Adipocyte (in vitro differentiated cells): ENCODE measurements around the gene GTSE1.
"Not testable (repeated sequence)": the region's sequence is repeated elsewhere in the genome, so short reads cannot be mapped to it uniquely, and the experiment has no call there.

Source experiments
- DNase-seq: peaks from one replicate; pipeline ENCODE4 v3.0.0-alpha.2; 2015; ENCODE audit warnings: low read depth
- H3K27me3 ChIP-seq: replicated peaks from 2 replicates; pipeline ENCODE4 v1.7.0; 2013; ENCODE audit warnings: mild to moderate bottlenecking, low read length, moderate library complexity; ENCODE audit not compliant: control insufficient read depth, insufficient read depth
- H3K36me3 ChIP-seq: 2 replicates; pipeline ENCODE4 v1.7.0; 2013; ENCODE audit warnings: low read length, mild to moderate bottlenecking, moderate library complexity; ENCODE audit not compliant: control insufficient read depth, insufficient read depth, severe bottlenecking
- H3K4me1 ChIP-seq: 2 replicates; pipeline ENCODE4 v1.7.0; 2013; ENCODE audit warnings: mild to moderate bottlenecking, low read length, moderate library complexity; ENCODE audit not compliant: control insufficient read depth, insufficient read depth
- H3K4me3 ChIP-seq: 2 replicates; pipeline ENCODE4 v1.7.0; 2013; ENCODE audit warnings: mild to moderate bottlenecking, low read length, moderate library complexity
- H3K9ac ChIP-seq: 2 replicates; pipeline ENCODE4 v1.7.0; 2013; ENCODE audit warnings: mild to moderate bottlenecking, low read length, moderate library complexity
- H3K9me3 ChIP-seq: 2 replicates; pipeline ENCODE4 v1.7.0; 2013; ENCODE audit warnings: mild to moderate bottlenecking, low read length, moderate library complexity; ENCODE audit not compliant: control insufficient read depth

GTSE1 gene

DNA sequence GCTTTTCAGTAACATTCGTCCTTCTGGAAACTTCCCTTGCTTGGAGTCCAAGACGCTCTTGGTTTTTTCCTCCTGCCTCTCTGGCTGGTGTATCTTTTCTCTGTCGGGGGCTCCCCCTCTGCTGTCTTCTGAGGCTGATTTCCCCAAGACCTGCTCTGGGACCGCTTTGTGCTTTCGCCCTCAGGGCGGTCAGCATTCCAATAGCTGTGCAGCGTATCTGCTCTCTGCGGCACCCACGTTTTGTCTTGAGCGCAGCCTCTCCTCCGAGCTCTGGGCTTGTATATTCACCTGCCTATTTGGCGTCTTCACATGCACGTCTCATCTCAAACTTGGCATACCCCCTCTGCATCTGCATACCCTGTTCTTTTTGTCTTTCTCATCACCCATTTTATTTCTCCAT, 2.4 kb downstream of the GTSE1 start:
- Histone ChIP-seq H3K36me3 (no peaks in the 10 kb centered on the region), H3K4me1 (peaks cover 29% of the 10 kb centered on the region), H3K9ac (no peak overlapping the region), H3K27me3 (no peaks in the 10 kb centered on the region), H3K9me3 (no peaks in the 10 kb centered on the region), H3K4me3 (no peak overlapping the region)
- DNase-seq: no peak

DNA sequence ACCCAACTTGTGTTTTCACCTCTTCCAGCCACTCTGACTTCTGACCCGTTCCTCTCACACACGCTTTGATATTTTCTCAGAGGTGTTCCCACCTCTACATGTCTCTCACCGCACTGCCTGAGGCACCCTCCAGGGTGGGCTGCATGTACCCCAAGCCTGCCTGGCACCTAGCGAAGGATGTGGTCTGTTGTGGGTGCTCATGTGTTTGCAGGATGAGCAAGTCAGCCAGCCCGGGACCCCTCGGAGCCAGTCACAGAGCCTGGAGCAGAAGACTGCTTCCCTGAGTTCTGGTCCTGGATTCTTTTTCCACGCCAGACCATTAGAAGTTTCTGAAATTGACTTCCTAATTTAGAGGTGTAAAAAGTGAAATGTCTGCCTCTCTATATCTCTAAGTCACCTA, 3.8 kb downstream of the GTSE1 start:
- Histone ChIP-seq H3K9ac (no peak overlapping the region), H3K4me1 (peaks cover 26% of the 10 kb centered on the region), H3K27me3 (no peaks in the 10 kb centered on the region), H3K9me3 (no peaks in the 10 kb centered on the region), H3K36me3 (no peaks in the 10 kb centered on the region), H3K4me3 (no peak overlapping the region)
- DNase-seq: no peak

DNA sequence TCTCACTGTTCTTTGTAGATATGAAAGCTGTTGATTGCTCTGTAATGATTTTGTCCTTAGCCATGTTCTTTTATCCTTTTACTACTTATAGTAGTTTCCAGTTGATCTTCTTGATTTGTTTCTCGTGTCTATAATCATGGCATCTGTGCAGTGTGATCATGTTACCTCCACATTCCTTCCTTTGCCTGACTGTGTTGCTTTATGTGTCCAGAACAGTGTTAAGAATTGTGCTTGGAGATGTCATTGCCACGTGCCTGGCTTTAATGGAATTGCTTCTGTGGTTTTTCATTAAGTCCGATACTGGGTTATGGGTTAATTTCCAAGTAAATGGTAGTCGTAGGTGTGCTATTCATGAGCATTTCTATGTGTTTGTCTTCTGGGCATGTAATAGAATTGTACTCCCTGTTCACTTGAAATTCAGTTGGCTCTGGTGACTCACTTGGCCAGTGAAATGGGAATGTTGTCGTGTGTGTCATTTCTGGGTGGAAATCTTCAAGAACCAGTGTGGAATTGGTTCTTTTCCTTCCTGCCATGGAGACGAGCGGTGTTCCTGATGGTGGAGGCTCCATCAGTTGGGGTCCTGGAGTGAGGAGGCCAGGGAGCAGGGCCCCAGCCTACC, 6.8 kb downstream of the GTSE1 start:
- Histone ChIP-seq H3K9ac (no peak overlapping the region), H3K9me3 (no peaks in the 10 kb centered on the region), H3K36me3 (no peaks in the 10 kb centered on the region), H3K4me1 (peaks cover 9% of the 10 kb centered on the region), H3K27me3 (no peaks in the 10 kb centered on the region), H3K4me3 (no peak overlapping the region)
- DNase-seq: peak; percentile 7

DNA sequence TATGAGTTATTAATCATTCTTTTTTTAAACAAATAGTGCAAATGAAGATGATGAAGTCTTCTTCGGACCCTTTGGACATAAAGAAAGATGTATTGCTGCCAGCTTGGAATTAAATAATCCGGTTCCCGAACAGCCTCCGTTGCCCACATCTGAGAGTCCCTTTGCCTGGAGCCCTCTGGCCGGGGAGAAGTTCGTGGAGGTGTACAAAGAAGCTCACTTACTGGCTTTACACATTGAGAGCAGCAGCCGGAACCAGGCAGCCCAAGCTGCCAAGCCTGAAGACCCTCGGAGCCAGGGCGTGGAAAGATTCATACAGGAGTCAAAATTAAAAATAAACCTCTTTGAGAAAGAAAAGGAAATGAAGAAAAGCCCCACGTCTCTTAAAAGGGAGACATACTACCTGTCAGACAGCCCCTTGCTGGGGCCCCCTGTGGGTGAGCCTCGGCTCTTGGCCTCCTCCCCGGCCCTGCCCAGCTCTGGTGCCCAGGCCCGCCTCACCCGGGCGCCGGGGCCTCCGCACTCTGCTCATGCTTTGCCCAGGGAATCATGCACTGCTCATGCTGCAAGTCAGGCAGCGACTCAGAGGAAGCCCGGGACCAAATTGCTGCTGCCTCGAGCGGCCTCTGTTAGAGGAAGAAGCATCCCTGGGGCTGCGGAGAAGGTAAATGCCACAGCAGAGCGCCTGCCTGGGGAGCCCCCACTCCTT, 11.8 kb downstream of the GTSE1 start:
- no peaks in the 10 kb centered on the region for H3K36me3 ChIP-seq
- DNase-seq: no peak
- H3K27me3 ChIP-seq: no peaks in the 10 kb centered on the region
- H3K9me3 ChIP-seq: no peaks in the 10 kb centered on the region
- H3K4me3 ChIP-seq: no peak overlapping the region
- no peak overlapping the region for H3K9ac ChIP-seq
- peaks cover 6% of the 10 kb centered on the region for H3K4me1 ChIP-seq

DNA sequence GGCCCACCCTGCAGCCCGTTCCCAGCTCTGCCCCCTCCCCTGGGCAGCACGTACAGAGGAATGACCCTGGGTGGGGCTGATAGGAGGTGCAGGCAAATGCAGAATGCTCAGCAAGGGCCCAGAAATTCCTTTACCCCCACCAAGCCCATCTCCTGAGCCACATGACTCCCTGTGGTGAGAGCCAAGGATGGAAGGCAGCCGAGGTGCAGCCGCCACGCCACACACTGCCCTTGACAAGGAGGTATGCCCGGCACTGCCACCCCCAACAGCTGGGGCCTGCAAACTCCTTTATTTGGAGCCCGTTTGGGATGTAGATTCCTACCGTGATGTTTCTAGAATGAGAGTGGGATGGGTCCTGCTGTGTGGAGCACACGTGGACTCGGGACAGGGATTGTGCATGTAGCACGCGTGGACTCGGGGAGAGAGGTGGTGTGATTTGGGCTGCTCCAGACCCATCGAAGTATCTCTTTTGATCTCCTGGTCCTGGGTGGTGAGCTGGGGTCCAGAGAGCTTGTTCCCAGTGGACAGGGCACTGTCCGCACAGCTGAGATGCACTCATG, 12.9 kb downstream of the GTSE1 start:
- no peak for DNase-seq
- Histone ChIP-seq H3K4me1 (no peaks in the 10 kb centered on the region), H3K27me3 (no peaks in the 10 kb centered on the region), H3K9me3 (no peaks in the 10 kb centered on the region), H3K36me3 (no peaks in the 10 kb centered on the region), H3K9ac (no peak overlapping the region), H3K4me3 (no peak overlapping the region)

DNA sequence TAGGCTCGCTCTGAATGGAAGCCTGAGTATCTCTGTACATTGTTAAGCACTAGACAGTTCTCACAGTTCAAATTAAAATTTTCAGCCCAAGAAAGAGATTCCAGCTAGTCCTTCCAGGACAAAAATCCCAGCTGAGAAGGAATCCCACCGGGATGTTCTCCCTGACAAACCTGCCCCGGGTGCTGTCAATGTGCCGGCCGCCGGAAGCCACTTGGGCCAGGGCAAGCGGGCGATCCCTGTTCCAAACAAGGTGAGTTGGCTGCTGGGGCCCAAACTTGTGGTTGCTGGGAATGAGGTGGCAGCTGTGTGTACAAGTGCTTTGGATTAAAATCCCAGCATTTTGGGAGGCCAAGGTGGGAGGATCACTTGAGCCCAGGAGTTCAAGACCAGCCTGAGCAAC, 15.4 kb downstream of the GTSE1 start:
- H3K9me3 ChIP-seq: no peaks in the 10 kb centered on the region
- no peaks in the 10 kb centered on the region for H3K4me1 ChIP-seq
- no peaks in the 10 kb centered on the region for H3K27me3 ChIP-seq
- H3K36me3 ChIP-seq: no peaks in the 10 kb centered on the region
- H3K4me3 ChIP-seq: no peak overlapping the region
- DNase-seq: no peak
- no peak overlapping the region for H3K9ac ChIP-seq

DNA sequence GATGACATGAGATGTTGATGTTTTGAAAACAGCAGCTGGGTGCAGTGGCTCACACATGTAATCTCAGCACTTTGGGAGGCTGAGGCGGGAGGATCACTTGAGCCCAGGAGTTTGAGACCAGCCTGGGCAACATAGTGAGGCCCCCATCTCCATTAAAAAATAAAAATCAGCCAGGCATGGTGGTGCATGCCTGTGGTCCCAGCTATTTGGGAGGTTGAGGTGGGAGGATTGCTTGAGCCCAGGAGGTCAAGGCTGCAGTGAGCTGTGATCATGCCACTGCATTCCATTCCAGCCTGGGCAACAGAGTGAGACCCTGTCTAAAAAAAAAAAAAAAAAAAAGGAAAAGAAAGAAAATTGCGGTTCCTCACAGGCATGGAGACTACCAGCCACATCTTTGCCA, 16.2 kb downstream of the GTSE1 start:
- not testable (repeated sequence) for H3K4me1 ChIP-seq, H3K9ac ChIP-seq, DNase-seq, H3K27me3 ChIP-seq, H3K9me3 ChIP-seq, H3K36me3 ChIP-seq, H3K4me3 ChIP-seq

DNA sequence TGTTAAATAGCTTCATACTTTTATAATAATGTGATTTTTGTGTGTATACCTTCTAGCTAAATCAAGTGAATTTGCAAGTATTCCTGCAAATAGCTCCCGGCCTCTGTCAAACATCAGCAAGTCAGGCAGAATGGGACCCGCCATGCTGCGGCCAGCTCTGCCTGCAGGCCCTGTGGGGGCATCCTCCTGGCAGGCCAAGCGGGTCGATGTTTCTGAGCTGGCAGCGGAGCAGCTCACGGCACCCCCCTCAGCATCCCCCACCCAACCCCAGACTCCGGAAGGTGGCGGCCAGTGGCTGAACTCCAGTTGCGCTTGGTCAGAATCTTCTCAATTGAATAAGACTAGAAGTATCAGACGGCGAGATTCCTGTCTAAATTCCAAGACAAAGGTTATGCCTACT, 19.3 kb downstream of the GTSE1 start:
- no peak overlapping the region for H3K4me3 ChIP-seq
- no peaks in the 10 kb centered on the region for H3K4me1 ChIP-seq
- H3K36me3 ChIP-seq: no peaks in the 10 kb centered on the region
- no peaks in the 10 kb centered on the region for H3K9me3 ChIP-seq
- DNase-seq: no peak
- H3K9ac ChIP-seq: no peak overlapping the region
- no peaks in the 10 kb centered on the region for H3K27me3 ChIP-seq

DNA sequence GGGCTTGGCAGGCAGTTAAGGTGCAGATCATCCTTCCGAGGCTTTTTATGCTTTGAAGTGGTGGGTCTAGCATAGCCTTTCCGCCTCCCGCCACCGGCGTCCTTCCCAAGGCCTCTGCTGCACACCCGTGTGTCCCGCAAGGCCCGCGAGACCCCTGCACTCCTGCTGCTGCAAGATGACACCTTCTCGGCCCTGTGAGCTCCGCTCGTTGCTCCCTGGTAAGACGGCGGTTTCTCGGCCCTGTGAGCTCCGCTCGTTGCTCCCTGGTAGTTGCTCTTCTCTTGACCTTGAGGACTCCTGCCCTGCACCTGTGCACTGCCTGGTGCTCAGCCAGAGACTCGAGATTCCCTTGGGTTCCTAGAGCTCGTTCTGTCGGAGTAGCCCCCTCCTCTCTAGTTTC, 21.0 kb downstream of the GTSE1 start:
- Histone ChIP-seq H3K4me3 (no peak overlapping the region), H3K9me3 (no peaks in the 10 kb centered on the region), H3K9ac (no peak overlapping the region), H3K27me3 (no peaks in the 10 kb centered on the region), H3K4me1 (no peaks in the 10 kb centered on the region), H3K36me3 (no peaks in the 10 kb centered on the region)
- no peak for DNase-seq

DNA sequence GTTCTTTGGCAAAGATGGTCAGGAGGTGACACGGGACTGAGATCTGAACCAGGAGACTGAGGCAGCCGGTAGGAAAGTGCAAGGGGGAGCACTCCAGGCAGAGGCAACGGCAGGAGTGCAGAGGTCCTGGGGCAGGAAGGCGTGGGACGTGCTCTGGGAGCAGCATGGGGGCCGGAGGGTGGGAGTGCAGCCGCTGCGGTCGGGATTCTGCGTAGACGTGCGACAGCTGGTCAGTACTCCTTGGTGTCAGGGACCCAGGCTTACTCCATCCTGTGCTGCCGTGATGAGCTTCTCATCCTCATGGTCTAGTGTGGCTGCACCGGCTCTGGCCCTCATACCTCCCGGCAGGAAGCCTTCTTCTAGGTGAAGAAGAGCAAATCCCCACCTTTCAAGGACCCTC, 21.9 kb downstream of the GTSE1 start:
- Histone ChIP-seq H3K9me3 (no peaks in the 10 kb centered on the region), H3K9ac (no peak overlapping the region), H3K4me1 (no peaks in the 10 kb centered on the region), H3K27me3 (no peaks in the 10 kb centered on the region), H3K36me3 (no peaks in the 10 kb centered on the region), H3K4me3 (no peak overlapping the region)
- no peak for DNase-seq

DNA sequence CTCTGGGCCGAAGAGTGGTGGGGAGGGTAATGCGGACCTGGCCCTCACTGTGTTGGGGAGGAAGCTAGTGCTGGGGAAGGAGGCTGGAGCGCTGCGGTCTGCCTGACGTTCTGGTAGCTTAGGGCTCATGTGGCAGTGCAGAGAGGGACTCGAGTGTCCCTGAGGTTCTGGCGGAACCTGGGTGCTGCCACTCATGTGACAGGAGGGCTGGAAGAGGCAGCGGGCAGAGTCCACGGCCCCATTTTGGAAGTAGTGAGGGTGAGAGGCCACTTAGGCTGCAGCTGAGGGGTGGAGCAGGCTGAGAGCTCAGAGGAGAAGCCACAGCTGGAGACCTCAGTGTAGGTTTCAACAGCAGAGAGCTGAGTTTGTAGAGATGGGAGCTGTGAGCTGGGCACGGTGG, 22.6 kb downstream of the GTSE1 start:
- no peak for DNase-seq

More for the DNA sequence above, 22.6 kb downstream of the GTSE1 start:
- Histone ChIP-seq H3K4me3 (no peak overlapping the region), H3K36me3 (no peaks in the 10 kb centered on the region), H3K27me3 (no peaks in the 10 kb centered on the region), H3K4me1 (no peaks in the 10 kb centered on the region), H3K9ac (no peak overlapping the region), H3K9me3 (no peaks in the 10 kb centered on the region)
